Bronchial epithelial cell (primary cell): Measurements from ENCODE around the gene ABCA2. TPM values are rescaled to one million over a fixed set of nuclear protein-coding genes. Genes with fewer than 3 reads are reported as not detected.

ENCODE experiments used
- DNase-seq: peaks from one replicate; pipeline ENCODE4 v3.0.0-alpha.2; 2010; ENCODE audit warnings: low read depth
- FAIRE-seq: peaks from 2 replicates; lab custom pipeline; 2011; peaks lifted over from hg19 to GRCh38; lab: Jason Lieb, UNC
- H3K27me3 ChIP-seq: 2 replicates; pipeline ENCODE4 v1.5.1; 2011; ENCODE audit warnings: low read length; ENCODE audit not compliant: control insufficient read depth, insufficient read depth
- H3K36me3 ChIP-seq: 2 replicates; pipeline ENCODE4 v1.5.1; 2011; ENCODE audit warnings: low read length; ENCODE audit not compliant: control insufficient read depth, insufficient read depth
- H3K4me3 ChIP-seq: 2 replicates; pipeline ENCODE4 v1.5.1; 2011; ENCODE audit warnings: mild to moderate bottlenecking, low read depth, low read length, control low read depth
- CTCF ChIP-seq: IDR thresholded peaks from 2 replicates; pipeline ENCODE4 v1.5.1; 2011; ENCODE audit warnings: mild to moderate bottlenecking, moderate library complexity, low read length, control low read depth, inconsistent platforms; ENCODE audit not compliant: insufficient read depth, severe bottlenecking
- total RNA-seq: library from RNA; depleted of rRNA; stranded (reverse); fragments of >200 nt; gene quantifications from 2 replicates; pipeline ENCODE4 v1.2.1, GENCODE V29; 2014

Gene ABCA2
- total RNA-seq, 1 donor from 2014 or later = 5.5 TPM

GRCh38 chr9:137021568-137021978, 6.5 kb downstream of the ABCA2 start:
- TF ChIP-seq CTCF = no peak
- no peaks in the 10 kb centered on the region for H3K27me3 ChIP-seq
- H3K4me3 ChIP-seq = no peak overlapping the region
- FAIRE-seq = no peak
- H3K36me3 ChIP-seq = no peaks in the 10 kb centered on the region
- DNase-seq = no peak

- no peak overlapping the region for H3K4me3 ChIP-seq
- DNase-seq = no peak
- FAIRE-seq = no peak
- no peak for TF ChIP-seq CTCF
- no peaks in the 10 kb centered on the region for H3K27me3 ChIP-seq
- peaks cover 2% of the 10 kb centered on the region for H3K36me3 ChIP-seq
These were observed 7.1 kb downstream of the ABCA2 start for GRCh38 chr9:137020771-137021567.

DNA sequence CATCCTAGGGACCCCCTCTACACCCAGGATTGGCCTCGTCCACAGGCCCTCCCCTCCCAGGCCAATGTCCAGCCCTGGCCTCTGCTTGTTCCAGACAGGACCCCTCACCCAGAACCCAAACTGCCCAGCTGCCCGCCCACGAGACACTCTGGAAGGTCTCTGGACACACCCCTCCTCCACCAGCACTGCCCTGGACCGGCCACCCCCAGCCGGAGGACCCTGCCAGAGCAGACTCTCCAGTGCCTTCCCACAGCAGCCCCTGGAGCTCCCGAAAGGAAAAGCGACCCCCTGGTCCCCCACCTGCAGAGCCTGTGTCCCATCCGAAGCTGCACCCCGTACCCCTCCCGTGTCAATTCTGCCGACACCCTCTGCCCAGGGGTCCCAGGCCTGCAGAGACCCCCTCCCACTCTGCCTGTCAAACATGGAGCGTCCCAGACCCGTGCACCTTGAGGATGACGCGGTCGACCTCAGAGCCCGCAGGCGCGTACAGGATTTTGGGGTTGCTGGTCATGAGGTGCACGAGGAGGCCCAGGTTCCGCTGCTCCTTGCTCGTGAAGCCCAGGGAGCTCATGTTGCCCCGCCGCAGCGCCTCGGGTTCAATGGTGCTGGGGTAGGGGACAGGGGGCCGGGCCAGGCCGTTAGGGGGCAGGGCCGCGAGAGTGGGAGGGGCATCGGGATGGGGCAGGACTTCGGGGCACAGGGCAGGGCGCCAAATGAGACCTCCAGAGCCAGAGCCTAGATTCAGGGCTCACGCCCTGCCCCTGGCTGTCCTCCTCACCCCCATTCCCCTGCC, 8.0 kb downstream of the ABCA2 start:
- Histone ChIP-seq H3K36me3 (peaks cover 3% of the 10 kb centered on the region), H3K4me3 (no peak overlapping the region), H3K27me3 (no peaks in the 10 kb centered on the region)
- FAIRE-seq (no peak), DNase-seq (no peak)
- no peak for TF ChIP-seq CTCF

DNA sequence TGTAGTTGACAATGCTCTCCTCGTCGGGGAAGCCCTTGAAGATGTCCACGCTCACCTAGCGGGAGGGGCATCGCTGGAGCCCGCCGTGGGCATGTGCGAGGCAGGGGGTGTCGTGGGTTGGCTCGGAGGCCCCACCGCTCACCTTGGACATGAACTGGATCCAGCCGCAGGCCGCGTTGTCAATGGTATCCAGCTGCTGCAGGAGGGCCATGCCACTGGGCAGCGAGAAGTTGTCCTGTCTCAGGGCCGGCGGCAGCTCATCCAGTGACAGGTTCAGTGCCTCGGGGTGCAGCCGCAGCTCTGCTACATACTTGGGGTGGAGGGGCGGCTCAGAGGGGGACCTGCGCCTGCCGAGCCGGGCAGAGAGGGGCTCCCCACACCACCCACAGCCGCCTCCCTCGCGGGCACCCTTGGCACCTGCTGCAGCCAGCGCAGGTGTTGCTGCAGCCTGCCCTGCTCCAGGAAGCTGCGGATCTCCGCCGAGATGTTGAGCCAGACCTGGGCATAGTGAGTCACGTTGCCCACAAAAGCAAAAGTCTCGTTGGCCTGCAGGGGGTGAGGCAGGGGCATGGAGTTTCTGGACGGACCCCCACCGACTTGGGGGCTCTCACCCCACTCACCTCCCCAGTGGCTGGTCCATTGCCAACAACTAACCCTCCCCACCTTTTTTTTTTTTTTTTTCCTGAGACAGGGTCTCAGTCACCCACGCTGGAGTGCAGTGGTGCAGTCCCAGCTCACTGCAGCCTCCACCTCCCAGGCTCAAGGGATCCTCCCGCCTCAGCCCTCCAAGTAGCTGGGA, 9.1 kb downstream of the ABCA2 start:
- FAIRE-seq = no peak
- H3K27me3 ChIP-seq = no peaks in the 10 kb centered on the region
- TF ChIP-seq CTCF = no peak
- peaks cover 7% of the 10 kb centered on the region for H3K36me3 ChIP-seq
- DNase-seq = no peak
- H3K4me3 ChIP-seq = no peak overlapping the region

DNA sequence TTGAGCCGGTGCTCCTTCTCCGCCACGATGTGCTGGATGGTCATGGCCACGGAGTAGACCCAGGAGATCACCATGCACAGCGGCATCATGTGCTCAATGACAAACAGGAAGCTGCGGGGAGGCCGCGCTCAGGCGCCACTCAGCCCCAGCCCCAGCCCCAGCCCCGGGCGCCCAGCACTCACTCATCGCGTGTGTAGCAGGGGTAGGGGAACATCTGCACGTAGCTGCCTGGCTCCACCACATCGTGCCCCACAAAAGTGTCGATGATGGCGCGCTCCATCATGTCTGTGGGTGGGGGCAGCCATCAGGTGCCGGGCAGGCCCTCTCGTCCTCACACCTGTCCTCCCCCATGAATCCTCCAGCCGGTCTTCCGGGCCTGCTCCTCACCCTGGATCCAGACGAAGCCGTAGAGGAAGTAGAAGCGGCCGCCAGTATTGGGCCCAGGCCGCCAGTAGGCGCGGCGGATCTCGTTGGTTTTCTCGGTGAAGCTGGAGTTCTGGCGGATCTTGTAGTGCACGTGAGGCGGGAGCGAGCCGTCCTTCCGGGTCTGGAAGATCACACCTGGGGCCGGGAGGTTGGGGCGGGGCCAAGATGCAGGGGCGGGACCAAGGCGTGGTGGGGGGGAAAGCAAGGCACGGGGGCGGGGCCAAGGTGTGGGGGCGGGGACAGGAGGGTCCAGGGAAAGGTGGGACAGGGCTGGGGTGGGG, 10.1 kb downstream of the ABCA2 start:
- no peak for DNase-seq
- peaks cover 7% of the 10 kb centered on the region for H3K36me3 ChIP-seq

More for the DNA sequence above, 10.1 kb downstream of the ABCA2 start:
- no peak overlapping the region for H3K4me3 ChIP-seq
- H3K27me3 ChIP-seq = no peaks in the 10 kb centered on the region
- TF ChIP-seq CTCF = no peak
- FAIRE-seq = no peak
